Brain pericyte (primary cell): ENCODE data around the gene GSN.

Source experiments
- DNase-seq: peaks from one replicate; pipeline ENCODE4 v3.0.0-alpha.2; 2012; ENCODE audit warnings: low read depth, low spot score

Gene GSN

GRCh38 chr9:121303456-121304451 is 35.8 kb downstream of the GSN start:
- no peak for DNase-seq

GRCh38 chr9:121304707-121305106 is 36.7 kb downstream of the GSN start:
- no peak for DNase-seq

GRCh38 chr9:121305269-121305994 is 37.5 kb downstream of the GSN start:
- DNase-seq, result no peak

GRCh38 chr9:121307976-121308375 is 40.0 kb downstream of the GSN start:
- DNase-seq, result no peak

GRCh38 chr9:121308765-121309164 is 40.8 kb downstream of the GSN start:
- no peak for DNase-seq

GRCh38 chr9:121309171-121309570 is 41.2 kb downstream of the GSN start:
- no peak for DNase-seq

- no peak for DNase-seq
Observed at GRCh38 chr9:121309833-121310425, 42.0 kb downstream of the GSN start.

- DNase-seq, result no peak
Observed at GRCh38 chr9:121310571-121310970, 42.6 kb downstream of the GSN start.

GRCh38 chr9:121312169-121312568 is 44.2 kb downstream of the GSN start:
- no peak for DNase-seq

GRCh38 chr9:121313458-121314152 is 45.6 kb downstream of the GSN start:
- DNase-seq, result no peak

- DNase-seq, result no peak
Observed at GRCh38 chr9:121316378-121316777, 48.4 kb downstream of the GSN start.

- no peak for DNase-seq
Observed at GRCh38 chr9:121316852-121317373, 49.0 kb downstream of the GSN start.

- no peak for DNase-seq
Observed at GRCh38 chr9:121317737-121318630, 50.0 kb downstream of the GSN start.

GRCh38 chr9:121318631-121319382 is 50.8 kb downstream of the GSN start:
- DNase-seq, result no peak

- no peak for DNase-seq
Observed at GRCh38 chr9:121319383-121319780, 51.4 kb downstream of the GSN start.

GRCh38 chr9:121321016-121321503 is 53.1 kb downstream of the GSN start:
- no peak for DNase-seq

- peak; percentile 47 for DNase-seq
Observed at GRCh38 chr9:121322037-121322736, 54.2 kb downstream of the GSN start.

GRCh38 chr9:121322737-121323448 is 54.9 kb downstream of the GSN start:
- no peak for DNase-seq
